Measurements from ENCODE around the gene NSUN6. TPM values are rescaled to one million over a fixed set of nuclear protein-coding genes. Genes with fewer than 3 reads are reported as not detected.

Gene NSUN6
- total and polyA plus RNA-seq, 4 donors, result 16.3 to 47.6 (median 25.0) TPM

- no peak overlapping the region for H3K9ac ChIP-seq (ENCODE audit: low read depth in 1 of 2, low read length in 2 of 2)
- H3K27ac ChIP-seq (ENCODE audit: low read depth in 1 of 2, low read length in 2 of 2), result no peak overlapping the region
- peaks cover 0 to 9% (median 5%) of the 10 kb centered on the region in 4 donors for H3K36me3 ChIP-seq (ENCODE audit: control insufficient read depth in 4 of 4, insufficient read depth in 3 of 4, low read depth in 1 of 4, low read length in 3 of 4)
- H3K4me3 ChIP-seq (ENCODE audit: low read depth in 1 of 3, low read length in 3 of 3), result no peak overlapping the region
- no peaks in the 10 kb centered on the region for H3K9me3 ChIP-seq (ENCODE audit: control insufficient read depth in 4 of 4, low read length in 3 of 4)
- H3K27me3 ChIP-seq (ENCODE audit: control insufficient read depth in 4 of 4, insufficient read depth in 4 of 4, low read length in 3 of 4), result no peaks in the 10 kb centered on the region
- TF ChIP-seq ZBTB33 (IDR thresholded peaks at IDR 0.05) (no peak), HNF4A (conservative IDR thresholded peaks at IDR 0.05) (no peak), FOXA1 (IDR thresholded peaks at IDR 0.05) (no peak), FOXA2 (IDR thresholded peaks at IDR 0.05) (no peak), NR2F2 (IDR thresholded peaks at IDR 0.05) (no peak), YY1 (IDR thresholded peaks at IDR 0.05) (no peak), MAX (IDR thresholded peaks at IDR 0.05) (no peak), SP1 (IDR thresholded peaks at IDR 0.05) (no peak), RAD21 (IDR thresholded peaks at IDR 0.05) (no peak), TAF1 (conservative IDR thresholded peaks at IDR 0.05) (no peak), REST (IDR thresholded peaks at IDR 0.05) (no peak), GABPA (IDR thresholded peaks at IDR 0.05 in 1 of 2, conservative IDR thresholded peaks at IDR 0.05 in 1 of 2) (no peak), CTCF (IDR thresholded peaks at IDR 0.05; ENCODE audit: low read depth, low read length, missing input control) (no peak), HNF4G (IDR thresholded peaks at IDR 0.05) (no peak), JUND (IDR thresholded peaks at IDR 0.05) (no peak), EGR1 (IDR thresholded peaks at IDR 0.05; ENCODE audit: low read depth in 2 of 2) (no peak), RXRA (IDR thresholded peaks at IDR 0.05) (no peak), ATF3 (IDR thresholded peaks at IDR 0.05) (no peak)
- no peak for DNase-seq (ENCODE audit: low spot score)
- WGBS, result 89% methylated on average over 4 of the region's 4 CpGs
- no peaks in the 10 kb centered on the region for H3K4me1 ChIP-seq (ENCODE audit: control insufficient read depth in 4 of 4, insufficient read depth in 4 of 4, low read length in 3 of 4)
These were observed 30.6 kb upstream of the NSUN6 start for GRCh38 chr10:18681971-18682411.
